GM19099 (cell line): Measurements from ENCODE around the gene KCTD17.

Experiments
- POLR2A ChIP-seq: IDR thresholded peaks from 3 replicates; pipeline ENCODE4 v1.6.1; 2011; ENCODE audit warnings: low read depth; ENCODE audit not compliant: insufficient read length; ENCODE audit errors: extremely low read depth

The KCTD17 gene

DNA sequence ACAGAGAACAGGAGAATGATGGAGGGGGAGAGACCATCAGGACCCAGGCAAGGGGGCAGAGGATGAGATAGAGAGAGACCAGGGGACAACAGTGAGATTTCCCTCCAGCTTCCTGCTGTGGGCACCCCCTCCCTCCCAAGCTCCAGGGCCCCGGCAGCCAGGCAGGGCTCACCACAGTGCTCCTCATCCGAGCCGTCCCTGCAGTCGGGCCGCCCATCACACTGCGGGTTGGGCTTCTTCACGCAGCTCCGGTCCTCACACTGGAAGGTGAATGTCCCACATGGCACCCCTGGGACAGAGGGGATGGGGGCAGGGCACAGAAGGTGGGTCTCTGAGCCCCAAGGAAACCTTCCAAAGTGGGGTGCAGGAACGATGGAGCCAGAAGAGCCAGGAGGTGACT is 19.2 kb downstream of the KCTD17 start:
- TF ChIP-seq POLR2A = no peak

DNA sequence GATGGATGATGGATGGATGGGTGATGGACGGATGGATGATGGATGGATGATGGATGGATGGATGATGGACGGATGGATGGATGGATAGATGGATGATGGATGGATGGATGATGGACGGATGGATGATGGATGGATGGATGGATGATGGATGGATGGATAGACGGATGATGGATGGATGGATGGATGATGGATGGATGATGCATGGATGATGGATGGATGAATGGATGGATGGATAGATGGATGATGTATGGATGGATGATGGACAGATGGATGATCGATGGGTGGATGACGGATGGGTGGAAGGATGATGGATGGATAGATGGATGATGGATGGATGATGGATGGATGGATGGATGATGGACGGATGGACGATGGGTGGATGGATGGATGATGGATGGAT is 21.1 kb downstream of the KCTD17 start:
- no peak for TF ChIP-seq POLR2A

GRCh38 chr22:37074537-37074936 is 23.0 kb downstream of the KCTD17 start:
- TF ChIP-seq POLR2A = no peak

- TF ChIP-seq POLR2A = no peak
Measured at GRCh38 chr22:37075046-37075445, 23.5 kb downstream of the KCTD17 start.

DNA sequence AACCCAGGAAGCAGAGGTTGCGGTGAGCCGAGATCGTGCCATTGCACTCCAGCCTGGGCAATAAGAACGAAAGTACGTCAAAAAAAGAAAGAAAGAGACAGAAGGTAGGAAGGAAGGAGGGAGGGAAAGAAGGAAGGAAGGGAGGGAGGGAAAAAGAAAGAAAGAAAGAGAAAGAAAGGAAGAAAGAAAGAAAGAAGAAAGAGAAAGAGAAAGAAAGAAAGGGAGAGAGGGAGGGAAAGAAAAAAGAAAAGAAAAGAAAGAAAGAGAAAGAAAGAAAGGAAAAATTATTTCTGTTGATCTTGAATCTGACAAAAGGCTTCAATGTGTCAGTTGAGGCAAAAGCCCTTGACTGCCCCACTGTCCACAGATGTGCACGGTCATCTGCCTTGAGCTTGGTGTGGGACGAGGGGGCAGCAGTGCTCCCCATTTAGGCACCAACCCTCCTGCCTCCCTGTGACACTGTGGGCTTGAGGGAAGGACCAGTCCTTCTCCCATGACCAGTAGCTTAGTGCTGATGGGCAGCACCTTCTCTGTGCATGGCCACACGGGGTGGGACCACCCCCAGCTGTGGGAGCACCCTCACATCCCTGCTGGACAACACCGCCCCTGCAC is 24.4 kb downstream of the KCTD17 start:
- TF ChIP-seq POLR2A = no peak

DNA sequence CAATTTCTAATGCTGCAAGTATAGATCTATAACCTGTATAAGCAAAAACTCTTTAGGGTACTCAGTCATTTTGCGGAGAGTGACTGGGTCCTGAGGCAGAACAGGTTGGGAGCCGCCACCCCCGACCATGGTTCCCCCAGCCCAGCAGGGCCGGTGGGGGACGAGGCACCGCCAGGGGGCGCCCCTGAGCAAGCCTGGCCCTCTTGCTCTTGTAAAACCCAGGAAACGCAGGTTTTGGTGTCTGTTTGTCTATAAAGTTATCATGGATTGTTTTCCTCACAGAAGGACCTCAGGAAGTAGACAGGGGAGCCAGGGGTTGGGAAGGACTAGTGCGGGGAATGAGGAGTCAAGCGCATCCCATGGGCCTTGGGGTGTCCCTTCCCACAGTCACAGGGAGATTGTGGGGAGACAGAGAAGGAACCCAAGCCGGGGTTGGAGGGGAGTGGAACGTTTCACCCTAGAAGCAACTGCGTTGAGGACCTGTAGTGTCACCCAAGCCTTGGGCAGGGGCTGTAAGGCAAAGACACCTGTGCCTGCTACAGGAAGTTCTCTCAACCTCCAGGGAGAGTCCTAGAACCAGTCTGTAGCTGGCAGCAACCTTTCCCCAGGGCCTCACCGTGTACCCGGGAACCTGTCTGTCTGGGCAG is 26.4 kb downstream of the KCTD17 start:
- TF ChIP-seq POLR2A = no peak

DNA sequence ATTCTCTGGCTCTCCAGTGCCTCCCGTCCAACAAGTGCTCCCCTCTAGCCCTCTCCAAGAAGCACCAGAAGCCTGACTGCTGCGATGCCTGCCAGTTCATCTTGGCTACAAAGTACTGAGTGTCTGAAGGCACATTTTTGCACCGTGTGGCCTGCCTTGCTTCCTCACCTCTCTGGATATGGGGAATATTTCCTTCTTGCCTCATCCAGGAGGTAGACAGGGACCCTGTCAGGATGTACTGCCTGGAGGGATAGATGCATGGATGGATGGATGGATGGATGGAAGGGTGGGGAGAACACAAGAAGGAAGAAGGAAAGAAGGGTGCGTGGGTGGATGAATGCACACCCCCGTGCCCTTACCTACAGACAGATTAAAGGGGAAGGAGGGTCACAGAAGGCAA is 27.6 kb downstream of the KCTD17 start:
- TF ChIP-seq POLR2A = no peak

DNA sequence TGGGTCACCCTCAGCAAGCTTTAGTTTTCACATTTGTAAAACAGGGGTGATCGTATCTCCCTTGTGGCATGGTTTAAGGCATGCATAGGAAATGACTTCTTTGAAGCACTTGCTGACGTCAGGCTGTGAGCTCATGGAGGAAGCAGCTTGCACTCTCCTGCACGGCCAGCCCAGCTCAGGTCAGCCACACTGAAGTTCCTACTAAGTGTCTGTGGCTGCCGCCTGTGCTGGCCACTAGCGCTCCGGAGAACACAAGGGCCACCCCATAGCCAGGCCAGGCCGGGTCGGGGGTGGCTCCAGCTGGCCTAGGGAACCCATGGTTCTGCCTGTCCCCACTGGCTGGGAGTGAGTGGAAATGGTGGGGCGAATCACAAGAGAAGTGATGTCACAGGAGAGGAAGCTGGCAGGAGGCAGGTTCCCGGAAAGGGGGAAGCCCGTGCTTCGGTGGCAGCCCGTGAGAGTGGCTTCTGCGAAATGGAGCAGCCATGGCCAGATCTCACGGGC is 28.2 kb downstream of the KCTD17 start:
- no peak for TF ChIP-seq POLR2A

- TF ChIP-seq POLR2A = no peak
Measured at GRCh38 chr22:37080438-37080837, 28.9 kb downstream of the KCTD17 start.

- no peak for TF ChIP-seq POLR2A
Measured at GRCh38 chr22:37080838-37081237, 29.3 kb downstream of the KCTD17 start.

DNA sequence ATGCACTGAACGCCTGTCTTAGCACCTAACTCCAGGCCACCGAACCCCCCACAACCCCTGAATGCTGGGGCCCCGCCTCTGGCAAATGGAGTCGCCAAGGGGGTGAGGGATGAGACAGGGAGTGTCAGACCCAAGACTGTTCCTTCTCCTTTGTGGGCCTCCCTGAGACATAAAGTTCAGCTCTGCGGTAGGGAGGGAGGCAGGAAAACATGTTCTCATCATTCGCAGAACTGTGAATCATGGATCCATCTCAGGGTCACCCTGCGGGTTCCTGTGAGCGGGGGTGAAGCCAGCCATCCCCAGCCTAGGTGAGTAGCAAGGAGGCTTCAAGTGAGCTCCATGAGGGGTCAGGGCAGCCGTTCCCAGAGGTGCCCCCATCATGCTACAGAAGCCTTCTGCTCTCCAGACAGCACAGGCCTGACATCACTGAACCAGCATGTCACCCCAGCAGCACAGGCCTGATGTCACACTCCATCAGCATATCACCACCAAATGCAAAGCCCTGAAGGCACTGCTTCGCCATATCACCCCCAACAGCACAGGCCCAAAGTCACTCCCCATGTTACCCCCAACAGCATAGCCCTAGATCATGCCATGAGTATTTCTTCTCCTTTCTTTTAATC is 30.8 kb downstream of the KCTD17 start:
- TF ChIP-seq POLR2A = no peak

GRCh38 chr22:37083914-37084313 is 32.4 kb downstream of the KCTD17 start:
- no peak for TF ChIP-seq POLR2A

GRCh38 chr22:37084385-37084784 is 32.8 kb downstream of the KCTD17 start:
- no peak for TF ChIP-seq POLR2A

DNA sequence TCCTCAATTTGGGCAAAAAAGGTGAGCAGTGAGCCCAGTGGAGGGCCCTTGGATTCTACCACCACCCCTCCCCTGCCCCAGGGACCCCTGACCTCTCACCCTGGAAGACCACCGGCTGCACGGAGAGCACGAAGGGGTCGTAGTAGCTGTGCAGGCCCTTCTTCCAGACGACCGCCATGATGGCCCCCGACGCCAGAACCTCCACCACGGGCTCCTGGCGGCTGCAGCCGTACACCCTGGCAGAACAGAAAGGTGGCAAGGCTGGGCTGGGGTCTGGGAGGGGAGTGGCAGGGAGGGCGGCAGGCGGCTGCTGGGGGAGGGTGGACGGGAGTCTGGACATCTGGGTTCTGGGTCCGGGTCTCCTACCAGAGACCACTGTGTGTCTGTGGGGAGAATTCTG is 34.6 kb downstream of the KCTD17 start:
- no peak for TF ChIP-seq POLR2A

- TF ChIP-seq POLR2A = no peak
Measured at GRCh38 chr22:37088108-37088605, 36.6 kb downstream of the KCTD17 start.
